Astrocyte (in vitro differentiated cells and primary cell): ENCODE data around the gene ARID3C. TPM values are rescaled to one million over a fixed set of nuclear protein-coding genes. Genes with fewer than 3 reads are reported as not detected.

Experiments
- DNase-seq: peaks from one replicate; pipeline ENCODE4 v3.0.0-alpha.2; 2010; ENCODE audit warnings: low read depth
- FAIRE-seq: peaks from 2 replicates; lab custom pipeline; 2011; peaks lifted over from hg19 to GRCh38; lab: Jason Lieb, UNC
- H2AFZ ChIP-seq: 2 replicates; pipeline ENCODE4 v1.6.0; 2012; ENCODE audit warnings: low read depth, low read length, inconsistent platforms
- H3K27ac ChIP-seq: 2 replicates; pipeline ENCODE4 v1.5.1; 2011; ENCODE audit warnings: low read depth, low read length, inconsistent platforms
- H3K27me3 ChIP-seq: 2 replicates; pipeline ENCODE4 v1.6.0; 2011; ENCODE audit warnings: low read length, inconsistent platforms; ENCODE audit not compliant: insufficient read depth
- H3K36me3 ChIP-seq: 2 replicates; pipeline ENCODE4 v1.5.1; 2011; ENCODE audit warnings: low read length, inconsistent platforms; ENCODE audit not compliant: insufficient read depth
- H3K4me1 ChIP-seq: 2 replicates; pipeline ENCODE4 v1.5.1; 2011; ENCODE audit warnings: low read length, inconsistent platforms; ENCODE audit not compliant: insufficient read depth
- H3K4me2 ChIP-seq: 2 replicates; pipeline ENCODE4 v1.6.0; 2012; ENCODE audit warnings: low read length, inconsistent platforms
- H3K4me3 ChIP-seq: 2 replicates; pipeline ENCODE4 v1.5.1; 2011; ENCODE audit warnings: low read depth, mild to moderate bottlenecking, low read length, inconsistent platforms; ENCODE audit not compliant: insufficient read depth
- H3K79me2 ChIP-seq: 2 replicates; pipeline ENCODE4 v1.6.0; 2012; ENCODE audit warnings: mild to moderate bottlenecking, low read length, inconsistent platforms; ENCODE audit not compliant: insufficient read depth
- H3K9ac ChIP-seq: 2 replicates; pipeline ENCODE4 v1.6.0; 2012; ENCODE audit warnings: mild to moderate bottlenecking, low read length, inconsistent platforms
- H3K9me3 ChIP-seq: 2 replicates; pipeline ENCODE4 v1.5.1; 2012; ENCODE audit warnings: low read depth, mild to moderate bottlenecking, low read length, inconsistent platforms; ENCODE audit not compliant: insufficient read depth
- H4K20me1 ChIP-seq: 2 replicates; pipeline ENCODE4 v1.6.0; 2012; ENCODE audit warnings: low read length, inconsistent platforms; ENCODE audit not compliant: insufficient read depth
- H3K27ac Mint-ChIP-seq: one replicate; pipeline ENCODE4 v1.8.0; 2021; ENCODE audit warnings: mild to moderate bottlenecking, mixed read lengths; ENCODE audit not compliant: unreplicated experiment
- H3K27me3 Mint-ChIP-seq: one replicate; pipeline ENCODE4 v1.8.0; 2021; ENCODE audit warnings: low read depth, mixed read lengths; ENCODE audit not compliant: unreplicated experiment
- H3K36me3 Mint-ChIP-seq: one replicate; pipeline ENCODE4 v1.8.0; 2021; ENCODE audit warnings: low read depth, mixed read lengths; ENCODE audit not compliant: unreplicated experiment
- H3K4me1 Mint-ChIP-seq: one replicate; pipeline ENCODE4 v1.8.0; 2021; ENCODE audit warnings: low read depth, mixed read lengths; ENCODE audit not compliant: unreplicated experiment
- H3K4me3 Mint-ChIP-seq: one replicate; pipeline ENCODE4 v1.8.0; 2021; ENCODE audit warnings: mild to moderate bottlenecking, moderate library complexity, mixed read lengths; ENCODE audit not compliant: unreplicated experiment
- H3K9me3 Mint-ChIP-seq: one replicate; pipeline ENCODE4 v1.8.0; 2021; ENCODE audit warnings: mild to moderate bottlenecking, mixed read lengths; ENCODE audit not compliant: unreplicated experiment
- CTCF ChIP-seq: IDR thresholded peaks from 2 replicates; pipeline ENCODE4 v1.5.1; 2011; ENCODE audit warnings: low read depth, mild to moderate bottlenecking, inconsistent platforms, low read length, moderate library complexity; ENCODE audit not compliant: insufficient read depth
- EZH2 ChIP-seq: IDR thresholded peaks from 2 replicates; pipeline ENCODE4 v1.6.1; 2012; ENCODE audit warnings: mild to moderate bottlenecking, low read length, inconsistent platforms; ENCODE audit not compliant: insufficient read depth
- total RNA-seq: library from RNA; stranded (reverse); gene quantifications from 2 replicates; pipeline ENCODE4 v1.2.1, GENCODE V29; 2021

The ARID3C gene
- total RNA-seq, 1 donor from 2014 or later, result 0.16 TPM

- Histone ChIP-seq H3K4me2 (no peak overlapping the region), H3K4me1 (peaks cover 27% of the 10 kb centered on the region), H3K4me3 (no peak overlapping the region), H3K36me3 (no peaks in the 10 kb centered on the region), H3K79me2 (no peaks in the 10 kb centered on the region), H3K9ac (no peak overlapping the region), H3K27me3 (no peaks in the 10 kb centered on the region), H3K9me3 (no peaks in the 10 kb centered on the region), H3K27ac (no peak overlapping the region), H4K20me1 (no peaks in the 10 kb centered on the region), H2AFZ (no peak overlapping the region)
- TF ChIP-seq CTCF (no peak), EZH2 (no peak)
- FAIRE-seq (no peak), DNase-seq (no peak)
- peaks cover 5% of the 10 kb centered on the region for H3K27me3 Mint-ChIP-seq
- H3K4me3 Mint-ChIP-seq, result no peak overlapping the region
- peaks cover 29% of the 10 kb centered on the region for H3K4me1 Mint-ChIP-seq
- peaks cover 7% of the 10 kb centered on the region for H3K36me3 Mint-ChIP-seq
- H3K27ac Mint-ChIP-seq, result no peak overlapping the region
- no peaks in the 10 kb centered on the region for H3K9me3 Mint-ChIP-seq
Measured at GRCh38 chr9:34654323-34655051, 25.6 kb upstream of the ARID3C start.

GRCh38 chr9:34653151-34654072 is 24.5 kb upstream of the ARID3C start:
- Histone ChIP-seq H3K9me3 (no peaks in the 10 kb centered on the region), H3K36me3 (no peaks in the 10 kb centered on the region), H3K27ac (no peak overlapping the region), H4K20me1 (no peaks in the 10 kb centered on the region), H3K4me3 (no peak overlapping the region), H2AFZ (no peak overlapping the region), H3K4me1 (peaks cover 27% of the 10 kb centered on the region), H3K79me2 (no peaks in the 10 kb centered on the region), H3K4me2 (peak overlapping the region; percentile 86), H3K9ac (peak overlapping the region; percentile 60), H3K27me3 (no peaks in the 10 kb centered on the region)
- Mint-ChIP-seq H3K27ac (peak overlapping the region; percentile 90), H3K9me3 (no peaks in the 10 kb centered on the region), H3K36me3 (peaks cover 10% of the 10 kb centered on the region), H3K27me3 (peaks cover 5% of the 10 kb centered on the region), H3K4me1 (peaks cover 29% of the 10 kb centered on the region), H3K4me3 (peak overlapping the region; percentile 87)
- DNase-seq (peak; percentile 32), FAIRE-seq (no peak)
- TF ChIP-seq CTCF, result no peak
- TF ChIP-seq EZH2, result no peak
